Activated naive CD4-positive, alpha-beta T cell treated with anti-CD3 and anti-CD28 coated beads, Interleukin-2, amount 50 U/mL, for 24 hours (primary cell): ENCODE data around the gene KLC4.
A peak's percentile ranks its signal among the peaks of the same experiment; 100 is the strongest.
"Not testable (repeated sequence)": the region's sequence is repeated elsewhere in the genome, so short reads cannot be mapped to it uniquely, and the experiment has no call there.

ENCODE experiments used
- H3K27ac Mint-ChIP-seq: one replicate; pipeline ENCODE4 v1.8.0; 2021; ENCODE audit warnings: mild to moderate bottlenecking, mixed read lengths
- H3K27me3 Mint-ChIP-seq: one replicate; pipeline ENCODE4 v1.8.0; 2021; ENCODE audit warnings: mixed read lengths
- H3K36me3 Mint-ChIP-seq: one replicate; pipeline ENCODE4 v1.8.0; 2021; ENCODE audit warnings: mixed read lengths
- H3K4me1 Mint-ChIP-seq: one replicate; pipeline ENCODE4 v1.8.0; 2021; ENCODE audit warnings: mixed read lengths
- H3K4me3 Mint-ChIP-seq: one replicate; pipeline ENCODE4 v1.8.0; 2021; ENCODE audit warnings: mild to moderate bottlenecking, mixed read lengths
- H3K9me3 Mint-ChIP-seq: one replicate; pipeline ENCODE4 v1.8.0; 2021; ENCODE audit warnings: mixed read lengths

KLC4 gene

DNA sequence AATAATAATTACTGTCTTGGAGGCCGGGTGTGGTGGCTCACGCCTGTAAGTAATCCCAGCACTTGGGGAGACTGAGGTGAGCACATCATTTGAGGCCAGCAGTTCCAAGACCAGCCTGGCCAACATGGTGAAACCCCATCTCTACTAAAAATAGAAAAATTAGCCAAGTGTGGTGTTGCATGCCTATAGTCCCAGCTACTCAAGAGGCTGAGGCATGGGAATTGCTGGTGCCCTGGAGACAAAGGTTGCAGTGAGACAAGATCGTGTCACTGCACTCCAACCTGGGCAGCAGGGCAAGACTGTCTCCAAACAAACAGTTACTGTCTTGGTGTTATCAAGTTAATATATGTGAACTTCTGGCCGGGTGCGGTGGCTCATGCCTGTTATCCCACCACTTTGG, 33.1 kb upstream of the KLC4 start:
- no peak overlapping the region for H3K4me3 Mint-ChIP-seq
- no peak overlapping the region for H3K27ac Mint-ChIP-seq
- H3K36me3 Mint-ChIP-seq: peaks cover 14% of the 10 kb centered on the region
- H3K4me1 Mint-ChIP-seq: peaks cover 11% of the 10 kb centered on the region
- no peaks in the 10 kb centered on the region for H3K27me3 Mint-ChIP-seq
- H3K9me3 Mint-ChIP-seq: no peaks in the 10 kb centered on the region

DNA sequence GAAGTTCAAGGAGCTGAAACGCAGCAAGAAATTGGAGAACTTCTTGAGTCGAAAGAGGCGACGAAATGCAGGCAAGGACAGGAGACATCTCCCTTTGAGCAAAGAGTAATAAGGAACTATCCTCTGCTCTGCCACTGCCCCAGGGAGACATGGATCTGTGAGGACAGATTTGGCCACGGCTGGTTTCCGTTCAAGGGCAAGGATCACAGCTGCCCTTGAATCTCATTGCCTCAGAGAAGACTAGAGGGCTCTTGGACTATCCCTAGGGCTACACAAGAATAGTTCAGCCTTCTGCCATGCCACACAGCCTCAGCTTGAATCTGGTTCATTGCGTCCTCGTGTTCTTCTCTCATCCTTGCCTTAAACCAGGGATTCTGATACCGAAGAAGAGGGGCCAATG, 30.3 kb upstream of the KLC4 start:
- H3K4me1 Mint-ChIP-seq: peaks cover 8% of the 10 kb centered on the region
- H3K27me3 Mint-ChIP-seq: no peaks in the 10 kb centered on the region
- H3K27ac Mint-ChIP-seq: no peak overlapping the region
- H3K4me3 Mint-ChIP-seq: no peak overlapping the region
- H3K9me3 Mint-ChIP-seq: no peaks in the 10 kb centered on the region
- peaks cover 13% of the 10 kb centered on the region for H3K36me3 Mint-ChIP-seq

DNA sequence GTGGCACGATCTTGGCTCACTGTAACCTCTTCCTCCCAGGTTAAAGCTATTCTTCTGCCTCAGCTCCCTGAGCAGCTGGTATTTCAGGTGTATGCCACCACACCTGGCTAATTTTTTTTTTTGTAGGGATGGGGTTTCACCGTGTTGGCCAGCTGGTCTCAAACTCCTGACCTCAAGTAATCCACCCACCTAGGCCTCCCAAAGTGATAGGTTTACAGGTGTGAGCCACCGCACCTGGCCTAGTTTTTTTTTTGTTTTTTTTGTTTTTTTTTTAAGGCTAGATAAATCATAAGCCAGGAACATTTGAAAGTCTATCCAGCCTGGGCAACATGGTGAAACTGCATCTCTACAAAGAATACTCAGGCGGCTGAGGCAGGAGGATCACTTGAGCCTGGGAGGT, 27.1 kb upstream of the KLC4 start:
- Mint-ChIP-seq H3K27ac (no peak overlapping the region), H3K36me3 (peaks cover 8% of the 10 kb centered on the region), H3K27me3 (no peaks in the 10 kb centered on the region), H3K4me3 (no peak overlapping the region), H3K9me3 (no peaks in the 10 kb centered on the region), H3K4me1 (no peaks in the 10 kb centered on the region)

DNA sequence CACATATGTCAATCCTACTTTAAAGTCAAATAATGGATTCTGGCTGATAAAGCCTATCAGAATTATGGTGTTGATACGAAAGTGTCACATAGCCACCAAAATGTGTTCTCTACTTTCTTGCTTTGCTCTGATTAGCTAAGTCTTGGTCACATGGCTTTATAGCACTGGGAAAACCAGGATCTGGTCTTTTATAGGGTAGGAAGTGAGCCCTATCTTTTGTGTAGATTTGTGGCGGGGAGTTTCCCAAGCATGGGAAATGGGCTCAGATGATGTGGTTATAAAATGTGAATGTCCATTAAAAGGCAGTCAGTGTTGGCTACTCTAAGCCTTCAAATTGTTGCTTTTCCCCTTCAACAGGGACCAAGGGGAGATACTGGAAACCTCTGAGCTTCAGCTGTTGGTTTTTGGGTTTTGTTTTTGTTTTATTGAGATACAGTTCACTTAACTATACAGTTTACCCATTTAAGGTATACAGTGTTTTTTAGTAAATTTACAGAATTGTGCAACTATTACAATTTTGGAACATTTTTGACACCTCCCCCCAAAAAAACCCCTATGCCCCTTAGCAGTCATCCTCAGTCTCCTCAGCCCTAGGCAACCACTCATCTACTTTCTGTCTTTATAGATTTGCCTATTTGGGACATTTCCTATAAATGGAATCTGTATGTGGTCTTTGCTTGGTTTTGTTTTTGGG, 25.8 kb upstream of the KLC4 start:
- H3K4me3 Mint-ChIP-seq: no peak overlapping the region
- H3K27me3 Mint-ChIP-seq: no peaks in the 10 kb centered on the region
- H3K9me3 Mint-ChIP-seq: no peaks in the 10 kb centered on the region
- peaks cover 9% of the 10 kb centered on the region for H3K36me3 Mint-ChIP-seq
- H3K4me1 Mint-ChIP-seq: no peaks in the 10 kb centered on the region
- peak overlapping the region; percentile 59 for H3K27ac Mint-ChIP-seq

DNA sequence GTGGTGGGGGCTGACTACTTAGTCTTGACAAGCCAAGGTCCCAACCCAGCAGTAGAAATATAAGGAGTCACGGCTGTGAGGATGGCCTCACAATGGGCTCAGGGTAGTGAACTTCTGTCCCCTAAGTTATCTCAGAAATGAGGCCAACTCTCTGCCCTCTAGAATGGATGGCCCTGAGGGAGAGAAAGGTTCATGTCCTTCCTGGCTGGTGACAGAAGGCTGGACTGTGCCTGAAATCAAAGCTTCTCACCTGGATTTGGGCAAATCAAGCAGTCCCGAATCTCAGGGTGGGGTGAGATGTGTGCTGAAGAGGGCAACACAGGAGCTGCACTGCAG, 25.3 kb upstream of the KLC4 start:
- peaks cover 9% of the 10 kb centered on the region for H3K36me3 Mint-ChIP-seq
- peak overlapping the region; percentile 59 for H3K27ac Mint-ChIP-seq
- no peaks in the 10 kb centered on the region for H3K27me3 Mint-ChIP-seq
- no peaks in the 10 kb centered on the region for H3K4me1 Mint-ChIP-seq
- no peaks in the 10 kb centered on the region for H3K9me3 Mint-ChIP-seq
- no peak overlapping the region for H3K4me3 Mint-ChIP-seq

DNA sequence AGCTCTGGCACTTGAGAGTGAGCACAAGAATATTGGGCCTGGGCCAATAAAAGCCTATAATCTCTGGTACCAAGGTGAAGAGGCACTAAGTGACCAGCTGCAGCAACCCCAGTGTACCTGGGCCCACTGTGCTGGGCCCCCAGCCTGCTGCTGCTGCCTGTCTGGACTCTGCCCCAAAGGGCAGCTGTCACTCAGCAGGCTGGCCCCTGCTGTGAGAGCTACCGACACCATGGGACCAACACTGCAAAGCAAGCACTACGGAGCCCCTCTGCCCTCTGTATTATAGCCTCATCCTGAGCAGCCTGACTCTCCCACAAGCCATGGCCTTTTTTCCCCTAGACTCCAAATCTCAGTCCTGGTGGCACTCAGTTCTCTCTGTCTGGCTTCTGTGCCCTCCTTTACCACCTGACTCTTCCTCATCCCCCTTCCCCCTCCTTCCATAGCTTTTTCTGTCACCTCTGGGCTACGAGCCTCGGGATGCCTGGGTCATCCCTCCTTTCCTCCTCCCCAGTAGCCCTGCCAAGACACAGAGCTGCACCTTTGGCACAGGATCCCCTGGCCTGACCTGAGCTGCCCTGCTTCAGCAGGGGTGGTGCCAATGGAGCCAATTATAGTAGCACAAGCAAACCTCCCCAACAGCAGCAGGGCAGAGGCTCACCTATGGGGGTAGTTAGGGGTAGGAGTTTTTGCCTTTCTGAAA, 23.8 kb upstream of the KLC4 start:
- H3K9me3 Mint-ChIP-seq: no peaks in the 10 kb centered on the region
- peaks cover 6% of the 10 kb centered on the region for H3K36me3 Mint-ChIP-seq
- no peaks in the 10 kb centered on the region for H3K27me3 Mint-ChIP-seq
- H3K4me3 Mint-ChIP-seq: no peak overlapping the region
- H3K4me1 Mint-ChIP-seq: no peaks in the 10 kb centered on the region
- H3K27ac Mint-ChIP-seq: no peak overlapping the region

DNA sequence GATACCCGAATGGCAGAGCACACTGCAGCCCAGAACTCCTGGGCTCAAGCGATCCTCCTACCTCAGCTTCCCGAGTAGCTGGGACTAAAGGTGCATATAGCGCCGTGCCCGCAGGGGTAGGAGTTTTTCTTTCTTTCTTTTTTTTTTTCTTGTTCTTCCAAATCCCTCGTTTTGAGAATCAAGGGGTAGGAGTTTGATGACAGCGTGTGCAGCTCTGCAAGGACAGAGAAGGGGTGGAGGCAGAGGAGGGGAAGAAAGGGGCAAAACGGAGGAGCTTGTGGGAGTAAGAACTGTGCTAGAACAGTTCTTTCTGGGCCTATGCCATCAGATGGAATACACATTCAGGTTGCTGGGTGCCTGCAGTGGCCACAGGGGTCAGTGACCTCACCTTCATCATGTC, 22.7 kb upstream of the KLC4 start:
- no peak overlapping the region for H3K4me3 Mint-ChIP-seq
- H3K4me1 Mint-ChIP-seq: no peaks in the 10 kb centered on the region
- no peaks in the 10 kb centered on the region for H3K27me3 Mint-ChIP-seq
- H3K36me3 Mint-ChIP-seq: peaks cover 6% of the 10 kb centered on the region
- no peaks in the 10 kb centered on the region for H3K9me3 Mint-ChIP-seq
- H3K27ac Mint-ChIP-seq: no peak overlapping the region

DNA sequence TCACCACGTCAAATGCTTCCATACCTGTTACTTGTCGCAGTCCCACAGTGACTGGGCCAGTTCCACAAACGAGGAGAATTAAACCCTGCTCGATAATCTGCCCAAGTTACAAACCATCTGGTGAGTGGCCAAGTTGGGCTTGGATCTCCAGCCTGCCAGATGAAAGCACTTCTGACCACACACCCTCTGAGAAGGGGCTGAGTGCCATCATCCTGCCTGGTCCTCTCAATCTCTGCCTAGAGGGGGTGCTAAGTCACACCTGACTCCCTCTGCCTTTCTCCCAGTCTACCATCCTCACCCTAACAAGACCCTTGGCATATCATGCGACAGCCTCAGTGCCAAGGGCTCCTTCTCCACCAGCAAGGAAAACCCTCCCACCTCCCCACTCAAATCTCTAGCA, 22.2 kb upstream of the KLC4 start:
- H3K9me3 Mint-ChIP-seq: no peaks in the 10 kb centered on the region
- no peaks in the 10 kb centered on the region for H3K27me3 Mint-ChIP-seq
- H3K36me3 Mint-ChIP-seq: peaks cover 6% of the 10 kb centered on the region
- no peaks in the 10 kb centered on the region for H3K4me1 Mint-ChIP-seq
- peak overlapping the region; percentile 41 for H3K27ac Mint-ChIP-seq
- no peak overlapping the region for H3K4me3 Mint-ChIP-seq

DNA sequence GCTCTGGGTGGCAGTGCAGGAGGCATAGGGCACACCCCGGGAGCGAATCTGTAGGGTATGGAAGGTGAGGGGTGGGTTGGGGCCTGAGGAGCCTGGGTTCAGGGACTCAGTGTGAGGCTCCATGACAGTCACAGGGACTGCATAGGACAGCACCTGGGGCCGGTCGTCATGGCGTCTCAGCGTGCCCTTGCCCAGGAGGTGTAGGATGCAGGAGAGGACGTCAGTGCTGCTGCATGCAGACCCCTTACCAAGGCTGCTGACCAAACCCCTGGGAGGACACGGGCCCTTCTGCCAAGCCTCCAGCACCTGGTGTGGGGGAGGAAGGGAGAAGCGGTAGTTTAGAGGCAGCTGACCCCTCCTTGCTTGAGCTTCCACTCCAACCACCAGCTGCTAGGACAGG, 21.7 kb upstream of the KLC4 start:
- Mint-ChIP-seq H3K36me3 (peaks cover 6% of the 10 kb centered on the region), H3K4me3 (no peak overlapping the region), H3K4me1 (no peaks in the 10 kb centered on the region), H3K27me3 (no peaks in the 10 kb centered on the region), H3K9me3 (no peaks in the 10 kb centered on the region), H3K27ac (peak overlapping the region; percentile 41)

DNA sequence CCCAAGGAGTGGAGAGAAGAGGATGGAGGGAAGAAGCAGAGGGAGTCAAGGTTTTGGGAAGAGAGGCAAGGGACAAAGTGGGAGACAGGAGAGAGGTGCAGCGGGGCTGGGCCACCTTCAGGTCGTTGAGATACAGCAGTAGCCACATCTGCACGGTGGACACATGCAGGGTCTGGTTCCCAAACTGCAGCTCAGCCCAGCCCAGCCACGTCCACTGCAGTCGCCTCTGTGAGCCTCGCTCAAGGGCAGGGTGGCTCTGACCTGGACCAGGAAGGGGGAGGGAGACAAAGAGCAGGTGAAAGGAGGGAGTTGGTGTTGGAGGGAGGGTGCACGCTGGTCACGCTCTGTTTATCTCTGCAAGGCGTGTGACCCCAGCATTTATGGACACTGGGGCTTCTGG, 20.7 kb upstream of the KLC4 start:
- Mint-ChIP-seq H3K4me3 (no peak overlapping the region), H3K27me3 (no peaks in the 10 kb centered on the region), H3K36me3 (peaks cover 6% of the 10 kb centered on the region), H3K9me3 (no peaks in the 10 kb centered on the region), H3K27ac (no peak overlapping the region), H3K4me1 (no peaks in the 10 kb centered on the region)

DNA sequence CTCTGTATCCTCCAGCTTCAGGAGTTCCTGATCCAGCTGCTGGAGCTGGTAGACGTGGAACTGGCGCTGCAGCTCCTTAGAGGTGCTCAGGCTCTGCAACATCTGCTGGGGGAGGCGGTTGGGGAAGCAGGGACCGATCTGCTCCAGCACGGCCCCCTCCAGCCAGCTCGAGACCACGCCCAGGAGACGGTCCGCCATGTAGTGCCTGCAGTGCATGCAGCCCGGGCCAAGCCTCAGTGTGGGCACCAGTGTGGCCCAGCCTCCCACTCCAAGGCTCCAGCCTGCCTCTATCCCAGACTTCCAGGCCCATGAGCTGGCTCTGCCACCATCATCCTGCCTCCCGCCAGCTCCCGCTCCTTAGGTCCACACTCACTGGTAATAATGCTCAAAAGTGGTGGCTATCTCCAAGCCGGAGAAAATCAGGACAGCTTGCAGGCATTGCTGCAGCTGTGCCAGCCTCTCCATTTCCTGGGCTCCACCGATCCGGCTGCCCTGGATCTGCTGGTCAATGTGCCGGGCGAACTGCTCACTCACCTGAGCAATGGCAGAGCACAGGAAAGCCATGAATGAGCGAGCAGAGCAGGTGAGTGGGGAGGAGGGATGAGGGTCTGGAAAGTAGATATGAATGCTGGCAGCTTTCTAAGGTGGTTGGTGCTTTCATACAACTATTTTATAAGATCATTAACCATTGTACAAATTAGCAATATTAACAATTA, 18.7 kb upstream of the KLC4 start:
- Mint-ChIP-seq H3K9me3 (no peaks in the 10 kb centered on the region), H3K27ac (no peak overlapping the region), H3K27me3 (no peaks in the 10 kb centered on the region), H3K4me3 (no peak overlapping the region), H3K4me1 (no peaks in the 10 kb centered on the region), H3K36me3 (peaks cover 6% of the 10 kb centered on the region)

DNA sequence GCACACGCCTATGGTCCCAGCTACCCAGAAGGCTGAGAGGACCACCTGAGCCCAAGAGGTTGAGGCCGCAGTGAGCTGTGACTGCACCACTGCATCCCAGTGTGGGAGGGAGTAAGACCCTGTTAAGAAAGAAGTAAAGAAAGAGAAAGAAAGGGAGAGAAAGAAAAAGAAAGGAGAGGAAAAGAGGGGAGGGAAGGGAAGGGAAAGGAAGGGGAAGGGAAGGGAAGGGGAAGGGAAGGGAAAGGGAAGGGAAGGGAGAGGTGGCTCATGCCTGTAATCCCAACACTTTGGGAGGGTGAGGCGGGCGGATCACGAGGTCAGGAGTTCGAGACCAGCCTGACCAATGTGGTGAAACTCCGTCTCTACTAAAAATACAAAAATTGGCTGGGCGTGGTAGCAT, 18.0 kb upstream of the KLC4 start:
- not testable (repeated sequence) for H3K27me3 Mint-ChIP-seq, H3K36me3 Mint-ChIP-seq, H3K4me3 Mint-ChIP-seq, H3K4me1 Mint-ChIP-seq, H3K27ac Mint-ChIP-seq, H3K9me3 Mint-ChIP-seq

DNA sequence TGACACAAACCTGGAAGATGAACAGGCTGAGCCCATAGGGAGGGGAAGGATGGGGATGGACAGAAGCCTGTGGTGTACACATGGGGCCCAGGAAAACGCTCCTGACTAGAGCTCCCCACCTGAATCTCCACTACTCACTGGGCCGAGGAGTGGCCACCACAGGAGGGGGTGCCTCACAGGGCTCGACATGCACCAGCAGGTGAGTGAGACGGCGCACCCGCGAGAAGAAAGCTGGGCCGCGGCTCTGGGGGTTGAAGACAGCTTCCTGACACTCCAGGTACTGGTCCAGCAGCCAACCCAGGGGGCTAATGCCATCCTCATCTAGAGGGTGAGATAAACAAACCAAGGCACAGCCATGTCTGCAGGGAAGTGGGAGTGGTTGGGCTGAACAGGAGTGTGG, 16.1 kb upstream of the KLC4 start:
- H3K27me3 Mint-ChIP-seq: no peaks in the 10 kb centered on the region
- H3K4me3 Mint-ChIP-seq: no peak overlapping the region
- no peaks in the 10 kb centered on the region for H3K9me3 Mint-ChIP-seq
- H3K27ac Mint-ChIP-seq: no peak overlapping the region
- H3K4me1 Mint-ChIP-seq: no peaks in the 10 kb centered on the region
- H3K36me3 Mint-ChIP-seq: peaks cover 4% of the 10 kb centered on the region

DNA sequence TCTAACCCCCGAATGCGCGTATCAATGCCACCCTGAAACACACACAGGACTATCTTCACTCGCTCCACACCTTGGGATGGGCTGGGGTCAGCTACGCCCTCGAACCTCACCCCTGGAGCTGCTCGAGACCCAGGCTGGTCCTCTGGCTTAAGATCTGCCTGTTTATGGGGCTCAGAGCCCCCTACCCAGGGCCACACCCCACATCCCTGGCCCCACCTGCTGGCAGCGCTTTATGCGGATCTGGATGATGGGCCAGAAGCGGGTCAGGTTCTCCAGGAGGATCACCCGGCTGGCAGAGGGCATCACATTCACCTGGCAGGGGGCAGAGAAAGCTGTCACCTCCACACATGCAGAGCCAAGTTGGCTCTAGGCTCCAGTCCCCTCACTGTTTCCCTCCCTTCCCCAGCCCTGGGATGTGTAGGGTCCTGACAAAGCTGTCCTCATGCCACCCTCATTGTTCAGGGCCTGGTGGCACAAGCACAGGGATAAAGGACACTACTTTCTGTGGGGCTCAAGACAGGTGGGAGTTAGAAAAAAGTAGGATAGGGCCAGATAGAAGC, 14.0 kb upstream of the KLC4 start:
- Mint-ChIP-seq H3K9me3 (no peaks in the 10 kb centered on the region), H3K27me3 (no peaks in the 10 kb centered on the region), H3K36me3 (peaks cover 3% of the 10 kb centered on the region), H3K4me1 (peaks cover 2% of the 10 kb centered on the region), H3K4me3 (no peak overlapping the region), H3K27ac (no peak overlapping the region)

DNA sequence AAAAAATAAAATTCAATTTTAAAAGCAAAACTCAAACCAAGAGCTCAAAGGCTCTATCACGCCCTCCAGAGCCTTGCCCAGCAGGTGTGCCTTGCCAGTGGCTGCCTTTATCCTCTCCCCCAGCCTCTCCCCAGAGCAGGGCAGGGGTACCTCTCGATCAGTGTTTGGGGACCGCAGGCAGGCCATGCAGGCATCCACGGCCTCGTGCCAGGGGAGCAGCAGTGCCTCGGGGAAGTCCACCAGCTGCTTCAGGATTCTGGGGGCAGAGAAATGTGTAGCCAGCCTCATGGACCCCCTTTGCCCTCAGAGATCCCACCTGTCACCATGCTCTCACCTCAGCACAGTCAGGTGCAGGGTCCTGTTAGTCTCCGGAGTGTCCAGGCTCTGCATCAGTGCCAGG, 11.4 kb upstream of the KLC4 start:
- no peak overlapping the region for H3K4me3 Mint-ChIP-seq
- peaks cover 3% of the 10 kb centered on the region for H3K36me3 Mint-ChIP-seq
- no peaks in the 10 kb centered on the region for H3K27me3 Mint-ChIP-seq
- no peaks in the 10 kb centered on the region for H3K9me3 Mint-ChIP-seq
- H3K27ac Mint-ChIP-seq: no peak overlapping the region
- H3K4me1 Mint-ChIP-seq: peaks cover 26% of the 10 kb centered on the region

DNA sequence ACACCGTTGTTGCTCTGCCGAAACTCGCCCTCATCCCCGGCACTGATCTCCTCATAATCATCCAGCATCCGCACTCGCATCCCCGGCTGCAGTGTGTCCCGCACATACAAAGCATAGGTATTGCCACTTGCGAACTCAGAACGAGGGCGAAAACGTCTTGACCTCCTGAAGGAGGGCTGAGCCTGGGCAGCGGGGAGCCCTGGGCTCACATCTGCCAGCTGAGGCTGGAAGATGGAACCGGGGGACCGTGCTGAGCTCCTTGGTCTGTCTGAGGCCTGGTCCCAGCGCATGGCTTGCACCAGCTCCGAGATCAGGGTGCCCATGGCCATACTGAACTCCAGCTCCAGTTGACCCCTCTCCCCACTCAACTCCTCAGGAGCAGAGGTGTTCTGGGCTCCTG, 8.4 kb upstream of the KLC4 start:
- Mint-ChIP-seq H3K27ac (peak overlapping the region; percentile 65), H3K4me1 (peaks cover 40% of the 10 kb centered on the region), H3K27me3 (no peaks in the 10 kb centered on the region), H3K4me3 (no peak overlapping the region), H3K36me3 (peaks cover 3% of the 10 kb centered on the region), H3K9me3 (no peaks in the 10 kb centered on the region)
